Subcutaneous adipose tissue (tissue), 4 donors: ENCODE measurements around the gene HMX1. TPM values are rescaled to one million over a fixed set of nuclear protein-coding genes. Genes with fewer than 3 reads are reported as not detected.

ENCODE experiments used
- CTCF ChIP-seq: fragments of 450-650 bp; IDR thresholded peaks from one replicate; pipeline ENCODE4 v1.5.1; 2016; ENCODE audit warnings: low read depth, mild to moderate bottlenecking, control low read depth, antibody characterized with exemption, moderate library complexity
- total RNA-seq, 4 donors: library from RNA; depleted of rRNA; stranded (reverse); fragments of >200 nt; gene quantifications; one replicate each; pipeline ENCODE4 v1.1.0, GENCODE V29; 2016

HMX1 gene
- total RNA-seq, 4 donors from 2014 or later: not detected

DNA sequence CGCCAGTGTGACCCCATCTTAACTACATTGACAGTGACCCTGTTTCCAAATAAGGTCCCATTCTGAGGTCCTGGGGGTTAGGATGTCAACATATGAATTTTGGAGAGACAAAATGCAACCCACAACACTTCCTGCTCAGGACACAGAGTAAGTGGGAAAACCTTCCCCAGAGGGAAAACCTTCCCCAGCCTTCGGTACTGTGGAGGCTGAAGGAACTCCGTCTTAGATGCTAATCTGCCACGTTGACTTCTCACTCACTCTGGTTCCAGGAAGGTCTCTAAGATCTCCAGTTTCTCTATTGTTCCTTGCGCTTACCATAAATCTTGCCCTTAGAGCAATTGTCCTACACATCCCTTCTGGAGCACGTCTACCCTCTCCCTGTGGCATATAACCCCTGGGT, 29.7 kb upstream of the HMX1 start:
- no peak for TF ChIP-seq CTCF

GRCh38 chr4:8900588-8900987, 28.9 kb upstream of the HMX1 start:
- no peak for TF ChIP-seq CTCF

DNA sequence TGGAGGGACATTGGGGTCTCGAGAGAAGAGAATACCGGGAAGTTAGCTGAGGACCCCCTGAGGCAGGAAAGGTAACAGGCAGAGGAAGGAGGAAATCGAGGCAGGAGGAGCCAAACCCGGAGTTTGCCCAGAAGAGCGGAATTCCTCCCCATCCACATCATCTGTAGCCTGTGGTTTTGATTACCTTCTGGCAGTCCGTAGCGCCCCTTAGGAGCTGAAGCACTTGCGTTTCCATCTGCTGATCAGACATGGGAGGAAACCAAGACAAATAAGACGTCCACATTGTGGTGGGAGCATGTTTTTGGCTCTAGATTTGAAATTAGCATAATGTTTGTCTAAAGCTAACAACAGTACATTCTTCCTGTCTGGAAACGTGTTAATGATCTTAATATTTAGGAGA, 26.8 kb upstream of the HMX1 start:
- no peak for TF ChIP-seq CTCF

DNA sequence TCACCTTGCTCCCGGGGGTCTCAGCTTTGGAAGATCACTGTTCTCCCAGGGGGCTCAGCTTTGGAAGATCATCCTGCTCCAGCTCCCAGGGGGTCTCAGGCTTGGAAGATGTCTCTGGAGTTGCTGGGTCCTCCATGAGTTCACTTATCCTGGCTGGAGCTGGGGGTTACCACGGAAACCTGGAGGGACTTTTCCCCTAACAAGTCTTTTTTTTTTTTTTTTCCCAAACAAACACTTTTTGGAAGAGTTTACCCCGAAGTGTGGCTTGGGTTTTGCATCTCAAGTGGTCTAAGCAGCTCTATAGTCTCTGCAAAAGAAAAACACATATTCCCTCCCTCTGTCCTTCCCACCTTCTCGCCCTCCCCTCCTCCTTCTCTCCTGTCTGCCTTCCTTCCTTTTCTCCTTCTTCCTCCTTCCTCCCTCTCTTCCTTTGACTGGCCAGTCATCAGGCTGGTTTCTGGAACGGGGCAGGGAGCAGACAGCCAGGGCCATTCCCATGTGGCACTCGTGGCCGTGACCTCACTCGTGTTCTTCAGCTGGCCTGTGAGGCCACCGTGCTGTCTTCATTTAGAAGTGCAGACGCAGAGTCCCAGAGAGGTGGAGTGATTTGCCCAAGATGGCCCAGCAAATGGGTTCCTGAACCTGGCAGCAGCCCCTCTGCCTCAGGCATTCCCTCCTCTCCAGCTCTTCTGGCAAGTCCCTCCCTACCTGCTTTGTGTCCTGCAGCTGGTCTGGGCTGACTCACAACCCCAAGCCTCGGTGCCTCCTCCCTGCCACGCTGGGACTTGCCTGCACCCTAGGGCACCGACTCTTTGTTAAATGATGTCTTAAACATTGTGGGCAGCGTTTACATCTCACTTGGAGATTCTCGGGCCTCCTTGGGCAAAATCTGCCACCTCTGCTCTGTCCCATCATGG, 25.9 kb upstream of the HMX1 start:
- TF ChIP-seq CTCF: no peak

- TF ChIP-seq CTCF: no peak
Measured at GRCh38 chr4:8896506-8896905, 24.9 kb upstream of the HMX1 start.

DNA sequence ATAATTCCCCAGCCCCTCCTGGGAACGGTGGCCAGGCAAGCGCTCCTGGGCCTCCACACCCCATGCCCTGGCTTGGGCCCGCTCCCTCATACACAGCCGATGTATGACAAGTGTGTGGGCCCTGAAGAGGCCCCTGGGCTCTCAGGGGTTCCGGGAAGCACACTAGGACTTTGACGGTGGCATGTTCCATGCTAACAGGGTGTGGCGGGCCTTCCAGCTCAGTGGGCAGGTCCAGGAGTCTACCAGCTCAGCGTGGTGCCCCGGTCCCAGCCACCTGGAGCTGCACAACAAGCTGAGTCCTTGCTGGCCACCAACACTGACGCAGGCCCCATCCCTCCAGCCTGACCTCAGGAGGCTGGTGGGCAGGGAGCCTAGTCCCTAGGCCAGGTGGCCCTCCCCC, 24.4 kb upstream of the HMX1 start:
- TF ChIP-seq CTCF: no peak

DNA sequence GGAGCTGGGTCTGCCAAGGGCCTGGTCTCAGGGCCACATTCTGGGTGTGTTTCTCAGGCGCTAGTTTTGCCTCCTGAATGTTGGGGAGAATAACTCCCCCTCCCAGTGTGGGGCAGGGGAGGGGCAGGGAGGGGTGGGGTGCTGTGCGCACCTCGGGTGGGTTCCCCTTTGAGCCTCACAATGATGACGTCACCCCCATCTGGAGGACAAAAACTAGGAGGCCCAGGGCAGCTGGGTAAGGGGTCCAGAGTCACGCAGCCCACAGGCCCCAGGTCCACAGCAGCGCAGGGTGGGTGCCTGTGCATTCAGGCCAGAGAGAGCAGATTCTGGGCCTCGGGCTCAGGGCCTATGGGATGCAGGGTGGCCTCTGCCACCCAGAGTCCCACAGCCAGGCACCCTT, 23.7 kb upstream of the HMX1 start:
- no peak for TF ChIP-seq CTCF
